Right lobe of liver (tissue), 6 donors: Measurements from ENCODE around the gene VAV2. TPM values are rescaled to one million over a fixed set of nuclear protein-coding genes. Genes with fewer than 3 reads are reported as not detected.

ENCODE experiments used
- ATAC-seq, 4 donors: fragments of 200-7000 bp; cut with Tn5 transposase; one replicate each; pipeline ENCODE4 v1.9.1; 2020; ENCODE audit warnings: mild to moderate bottlenecking in 4 of 4, moderate library complexity in 4 of 4
- DNase-seq, 3 donors: peaks; one replicate each; pipeline ENCODE4 v3.0.0-alpha.2; 2020
- H3K27ac ChIP-seq, 3 donors: fragments of 200-600 bp; one replicate each; pipeline ENCODE4 v1.8.0; 2022
- H3K27me3 ChIP-seq, 2 donors: fragments of 200-600 bp; one replicate each; pipeline ENCODE4 v1.8.0; 2022
- H3K36me3 ChIP-seq, 4 donors: fragments of 200-600 bp; sonication (generic) in 1 of 4; one replicate each; pipeline versions ENCODE4 v1.5.1 to v1.8.0; 2017 to 2022; ENCODE audit warnings: control low read depth in 1 of 4
- H3K4me1 ChIP-seq, 4 donors: fragments of 200-600 bp; sonication (generic) in 1 of 4; one replicate each; pipeline versions ENCODE4 v1.5.1 to v1.8.0; 2017 to 2022; ENCODE audit warnings: control low read depth in 1 of 4
- H3K4me3 ChIP-seq, 3 donors: fragments of 200-600 bp; one replicate each; pipeline ENCODE4 v1.8.0; 2022
- H3K9me3 ChIP-seq, 4 donors: fragments of 200-600 bp; sonication (generic) in 1 of 4; one replicate each; pipeline versions ENCODE4 v1.5.1 to v1.8.0; 2017 to 2022; ENCODE audit warnings: control low read depth in 1 of 4
- POLR2A ChIP-seq: fragments of 450-650 bp; IDR thresholded peaks from one replicate; pipeline ENCODE4 v1.6.1; 2017; ENCODE audit warnings: antibody characterized with exemption, mild to moderate bottlenecking
- WGBS: methylation state at CpG from one replicate; pipeline ENCODE4 v1.1.6; 2018; ENCODE audit warnings: low coverage, low lambda C conversion rate; ENCODE audit not compliant: insufficient coverage; ENCODE audit errors: missing lambda C conversion rate; 5-methylcytosine and 5-hydroxymethylcytosine counted together
- intact Hi-C, 2 donors: fragments of 100-400 bp; cut with DNase I; formaldehyde crosslinking; loops; one replicate each; pipeline versions ENCODE4 v1.11.2 to v1.14.1; 2022
- total RNA-seq, 6 experiments: library from RNA; depleted of rRNA in 2 of 6; stranded (reverse); fragments of >200 nt in 2 of 6; fragmentation: NEBNext Ultra II Directional in 3 of 6; extraction: Animal tissue kit (Norgen Biotek cat#: 25700) in 3 of 6; gene quantifications; one replicate each; pipeline versions ENCODE4 v1.1.0 to v1.2.4, GENCODE V29; 2016 to 2023
- TF ChIP-seq, protein P1 (sequence below), 4 donors: fragments of 200-600 bp in 3 of 4; fragments of 450-650 bp in 1 of 4; IDR thresholded peaks; one replicate each; pipeline versions ENCODE4 v1.5.1 to v1.8.0; 2016 to 2022; ENCODE audit warnings: antibody characterized with exemption in 4 of 4, mild to moderate bottlenecking in 2 of 4
- donor health status: DM: no; HTN: yes; CAD: no.
- donor health status: DM: no; HTN: no; CAD: no.
- donor health status: DM: no; HTN: no; CAD: no.
- donor health status: DM: no; HTN: yes; CAD: no.
- donor health status: DM: no; HTN: yes; CAD: no.

VAV2 gene
- total RNA-seq, 6 experiments from 2014 or later: 30.1 to 44.3 (median 34.9) TPM

GRCh38 chr9:133888048-133888808, 103.9 kb downstream of the VAV2 start:
- intact Hi-C loops: loop anchor here in 1 of 2 donors (10.0 kb wide), 1 partner anchor 87 kb away; no protein-coding TSS in a partner anchor
- DNase-seq (peak; percentile 56 to 84 (median 83)), ATAC-seq (peak; percentile 6 to 21 (median 15))
- Histone ChIP-seq H3K27ac (peak overlapping the region; percentile 47 to 93 (median 71)), H3K27me3 (no peaks in the 10 kb centered on the region), H3K36me3 (no peaks in the 10 kb centered on the region), H3K4me3 (no peak overlapping the region), H3K4me1 (peaks cover 3 to 77% (median 40%) of the 10 kb centered on the region in 4 donors), H3K9me3 (no peaks in the 10 kb centered on the region)
- TF ChIP-seq POLR2A: no peak
- TF ChIP-seq, protein P1, sequence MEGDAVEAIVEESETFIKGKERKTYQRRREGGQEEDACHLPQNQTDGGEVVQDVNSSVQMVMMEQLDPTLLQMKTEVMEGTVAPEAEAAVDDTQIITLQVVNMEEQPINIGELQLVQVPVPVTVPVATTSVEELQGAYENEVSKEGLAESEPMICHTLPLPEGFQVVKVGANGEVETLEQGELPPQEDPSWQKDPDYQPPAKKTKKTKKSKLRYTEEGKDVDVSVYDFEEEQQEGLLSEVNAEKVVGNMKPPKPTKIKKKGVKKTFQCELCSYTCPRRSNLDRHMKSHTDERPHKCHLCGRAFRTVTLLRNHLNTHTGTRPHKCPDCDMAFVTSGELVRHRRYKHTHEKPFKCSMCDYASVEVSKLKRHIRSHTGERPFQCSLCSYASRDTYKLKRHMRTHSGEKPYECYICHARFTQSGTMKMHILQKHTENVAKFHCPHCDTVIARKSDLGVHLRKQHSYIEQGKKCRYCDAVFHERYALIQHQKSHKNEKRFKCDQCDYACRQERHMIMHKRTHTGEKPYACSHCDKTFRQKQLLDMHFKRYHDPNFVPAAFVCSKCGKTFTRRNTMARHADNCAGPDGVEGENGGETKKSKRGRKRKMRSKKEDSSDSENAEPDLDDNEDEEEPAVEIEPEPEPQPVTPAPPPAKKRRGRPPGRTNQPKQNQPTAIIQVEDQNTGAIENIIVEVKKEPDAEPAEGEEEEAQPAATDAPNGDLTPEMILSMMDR (IDR thresholded peaks at IDR 0.05): no peak
- 25% methylated on average over 13 of the region's 25 CpGs for WGBS

DNA sequence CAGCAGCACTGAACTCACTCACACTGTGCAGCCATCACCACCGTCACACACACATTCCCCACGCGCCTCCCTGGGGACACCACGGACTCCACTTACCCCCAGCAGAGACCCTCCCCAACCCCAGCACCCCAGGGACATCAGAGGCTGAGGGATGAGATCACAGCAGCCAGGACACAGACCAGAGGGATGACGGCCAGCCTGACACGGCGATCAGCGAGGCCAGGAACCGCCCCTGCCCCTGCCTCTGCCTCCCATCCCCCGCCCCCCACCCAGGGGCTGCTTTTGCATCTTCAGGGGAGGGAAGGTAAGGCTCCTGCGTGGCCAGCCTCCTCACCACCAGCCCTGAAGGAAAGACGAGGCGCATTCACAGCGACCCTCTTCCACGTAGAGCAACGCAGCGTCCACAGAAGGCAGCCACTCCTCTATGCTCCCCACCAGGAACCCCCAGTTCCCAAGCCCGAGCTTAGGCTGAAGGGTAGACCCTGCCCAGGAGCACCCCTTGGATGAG, 104.5 kb downstream of the VAV2 start:
- 54% methylated on average over 9 of the region's 18 CpGs for whole genome bisulfite sequencing
- Histone ChIP-seq H3K9me3 (no peaks in the 10 kb centered on the region), H3K4me3 (no peak overlapping the region), H3K36me3 (no peaks in the 10 kb centered on the region), H3K27me3 (no peaks in the 10 kb centered on the region), H3K4me1 (peaks cover 3 to 77% (median 40%) of the 10 kb centered on the region in 4 donors), H3K27ac (peak overlapping the region; percentile 47 to 93 (median 71))
- ATAC-seq (no peak), DNase-seq (no peak)
- intact Hi-C loops: loop anchor here in 1 of 2 donors (10.0 kb wide), 1 partner anchor 87 kb away; no protein-coding TSS in a partner anchor
- no peak for TF ChIP-seq POLR2A
- TF ChIP-seq, protein P1 (IDR thresholded peaks at IDR 0.05): no peak

- no peak for ATAC-seq
- Histone ChIP-seq H3K4me1 (peaks cover 3 to 84% (median 43%) of the 10 kb centered on the region in 4 donors), H3K36me3 (no peaks in the 10 kb centered on the region), H3K27ac (peak overlapping the region in 2 of 3 donors; percentile 71 to 93), H3K4me3 (no peak overlapping the region), H3K27me3 (no peaks in the 10 kb centered on the region), H3K9me3 (no peaks in the 10 kb centered on the region)
- intact Hi-C loops: loop anchor here in 1 of 2 donors (10.0 kb wide), 1 partner anchor 88 kb away; no protein-coding TSS in a partner anchor
- no peak for DNase-seq
- WGBS: 62% methylated on average over 5 of the region's 14 CpGs
- TF ChIP-seq POLR2A: no peak
- TF ChIP-seq, protein P1 (IDR thresholded peaks at IDR 0.05): no peak
Observed at GRCh38 chr9:133886563-133887501, 105.3 kb downstream of the VAV2 start.
